Liver (tissue), 9 donors: ENCODE data around the gene ODAM. TPM values are rescaled to one million over a fixed set of nuclear protein-coding genes. Genes with fewer than 3 reads are reported as not detected.

Experiments
- DNase-seq: peaks from one replicate; pipeline ENCODE4 v3.0.0-alpha.2; 2017; ENCODE audit warnings: low spot score
- H3K27ac ChIP-seq, 2 donors: one replicate each; pipeline ENCODE4 v1.7.0; 2013; ENCODE audit warnings: inconsistent platforms in 2 of 2, low read length in 2 of 2, control low read depth in 1 of 2, low read depth in 1 of 2, mild to moderate bottlenecking in 1 of 2
- H3K27me3 ChIP-seq, 4 donors: one replicate each; pipeline versions ENCODE4 v1.6.1 to v1.7.0; 2013; ENCODE audit warnings: low read length in 3 of 4, inconsistent platforms in 1 of 4, mild to moderate bottlenecking in 1 of 4, moderate library complexity in 1 of 4; ENCODE audit not compliant: control insufficient read depth in 4 of 4, insufficient read depth in 4 of 4
- H3K36me3 ChIP-seq, 4 donors: one replicate each; pipeline versions ENCODE4 v1.6.1 to v1.7.0; 2013; ENCODE audit warnings: low read length in 3 of 4, mild to moderate bottlenecking in 3 of 4, low read depth in 1 of 4, moderate library complexity in 1 of 4; ENCODE audit not compliant: control insufficient read depth in 4 of 4, insufficient read depth in 3 of 4
- H3K4me1 ChIP-seq, 4 donors: one replicate each; pipeline versions ENCODE4 v1.6.1 to v1.7.0; 2013; ENCODE audit warnings: low read length in 3 of 4, mild to moderate bottlenecking in 3 of 4, moderate library complexity in 1 of 4; ENCODE audit not compliant: control insufficient read depth in 4 of 4, insufficient read depth in 4 of 4
- H3K4me3 ChIP-seq, 3 donors: one replicate each; pipeline versions ENCODE4 v1.6.1 to v1.7.0; 2013; ENCODE audit warnings: low read length in 3 of 3, control low read depth in 1 of 3, low read depth in 1 of 3, mild to moderate bottlenecking in 1 of 3
- H3K9ac ChIP-seq, 2 donors: one replicate each; pipeline ENCODE4 v1.7.0; 2013; ENCODE audit warnings: low read length in 2 of 2, mild to moderate bottlenecking in 2 of 2, moderate library complexity in 2 of 2, control low read depth in 1 of 2, low read depth in 1 of 2
- H3K9me3 ChIP-seq, 4 donors: one replicate each; pipeline versions ENCODE4 v1.6.1 to v1.7.0; 2013; ENCODE audit warnings: low read length in 3 of 4; ENCODE audit not compliant: control insufficient read depth in 4 of 4
- ATF3 ChIP-seq: IDR thresholded peaks from 2 replicates; pipeline ENCODE4 v1.6.1; 2016; ENCODE audit warnings: antibody characterized with exemption
- CTCF ChIP-seq: fragments of 150-350 bp; IDR thresholded peaks from 2 replicates; pipeline ENCODE4 v1.5.1; 2017; ENCODE audit warnings: improper control_type of control experiment, low read depth, low read length; ENCODE audit not compliant: missing input control
- EGR1 ChIP-seq, 2 donors: IDR thresholded peaks; 2 replicates each; pipeline ENCODE4 v1.6.1; 2016 to 2018; ENCODE audit warnings: antibody characterized with exemption in 2 of 2, low read depth in 2 of 2
- FOXA1 ChIP-seq: IDR thresholded peaks from 2 replicates; pipeline ENCODE4 v1.6.1; 2016; ENCODE audit warnings: antibody characterized with exemption
- FOXA2 ChIP-seq: IDR thresholded peaks from 2 replicates; pipeline ENCODE4 v1.6.1; 2016; ENCODE audit warnings: antibody characterized with exemption
- GABPA ChIP-seq, 2 donors: IDR thresholded peaks in 1 of 2; conservative IDR thresholded peaks in 1 of 2; 2 replicates each; pipeline ENCODE4 v1.6.1; 2016; ENCODE audit warnings: antibody characterized with exemption in 2 of 2, mild to moderate bottlenecking in 1 of 2, moderate library complexity in 1 of 2
- HNF4A ChIP-seq, 2 donors: conservative IDR thresholded peaks; 2 replicates each; pipeline ENCODE4 v1.6.1; 2016; ENCODE audit warnings: antibody characterized with exemption in 2 of 2, mild to moderate bottlenecking in 2 of 2
- HNF4G ChIP-seq: IDR thresholded peaks from 2 replicates; pipeline ENCODE4 v1.6.1; 2016; ENCODE audit warnings: antibody characterized with exemption
- JUND ChIP-seq, 2 donors: IDR thresholded peaks; 2 replicates each; pipeline ENCODE4 v1.6.1; 2016; ENCODE audit warnings: antibody characterized with exemption in 2 of 2
- MAX ChIP-seq: IDR thresholded peaks from 2 replicates; pipeline ENCODE4 v1.6.1; 2016; ENCODE audit warnings: antibody characterized with exemption
- NR2F2 ChIP-seq: IDR thresholded peaks from 2 replicates; pipeline ENCODE4 v1.6.1; 2016; ENCODE audit warnings: antibody characterized with exemption
- RAD21 ChIP-seq, 2 donors: IDR thresholded peaks; 2 replicates each; pipeline ENCODE4 v1.6.1; 2016; ENCODE audit warnings: antibody characterized with exemption in 2 of 2, mild to moderate bottlenecking in 2 of 2
- REST ChIP-seq: IDR thresholded peaks from 2 replicates; pipeline ENCODE4 v1.6.1; 2016; ENCODE audit warnings: antibody characterized with exemption, mild to moderate bottlenecking
- RXRA ChIP-seq, 2 donors: IDR thresholded peaks; 2 replicates each; pipeline ENCODE4 v1.6.1; 2017 to 2018; ENCODE audit warnings: antibody characterized with exemption in 2 of 2, mild to moderate bottlenecking in 1 of 2
- SP1 ChIP-seq: IDR thresholded peaks from 2 replicates; pipeline ENCODE4 v1.6.1; 2018; ENCODE audit warnings: antibody characterized with exemption, mild to moderate bottlenecking
- TAF1 ChIP-seq: conservative IDR thresholded peaks from 2 replicates; pipeline ENCODE4 v1.6.1; 2016; ENCODE audit warnings: antibody characterized with exemption, mild to moderate bottlenecking
- YY1 ChIP-seq: IDR thresholded peaks from 2 replicates; pipeline ENCODE4 v1.6.1; 2016; ENCODE audit warnings: antibody characterized with exemption, mild to moderate bottlenecking
- ZBTB33 ChIP-seq: IDR thresholded peaks from 2 replicates; pipeline ENCODE4 v1.6.1; 2016; ENCODE audit warnings: antibody characterized with exemption
- WGBS: extraction: QIAGEN DNeasy Blood & Tissue Kit; methylation state at CpG from one replicate; pipeline ENCODE4 v1.1.7; 2013; 5-methylcytosine and 5-hydroxymethylcytosine counted together
- polyA plus RNA-seq, 2 donors: library from polyadenylated mRNA; stranded (reverse) in 1 of 2; unstranded in 1 of 2; fragments of 200-250 nt in 1 of 2; fragments of >200 nt in 1 of 2; fragmentation: Nextera tagmentation in 1 of 2; extraction: Ambion mirVana in 1 of 2; gene quantifications; one replicate each; pipeline versions ENCODE4 v1.2.1 to v1.2.3, GENCODE V29; 2013 to 2015
- total RNA-seq, 2 donors: library from RNA; depleted of rRNA; stranded (reverse); fragments of >200 nt; gene quantifications; one replicate each; pipeline ENCODE4 v1.2.3, GENCODE V29; 2014
- donor health status: healthy.
- donor health status: healthy.
- donor health status: healthy.
- donor health status: healthy.
- donor health status: healthy.

ODAM gene
- total and polyA plus RNA-seq, 4 donors, result 0.25 to 0.28 TPM; not detected in 2

GRCh38 chr4:70243091-70243490 is 47.6 kb downstream of the ODAM start:
- 65% methylated on average over 4 of the region's 4 CpGs for WGBS
- no peaks in the 10 kb centered on the region for H3K4me1 ChIP-seq
- no peaks in the 10 kb centered on the region for H3K27me3 ChIP-seq
- no peak for DNase-seq
- H3K9ac ChIP-seq, result no peak overlapping the region
- no peaks in the 10 kb centered on the region for H3K36me3 ChIP-seq
- no peak overlapping the region for H3K27ac ChIP-seq
- TF ChIP-seq ATF3, result no peak
- TF ChIP-seq SP1, result no peak
- no peak for TF ChIP-seq FOXA2
- TF ChIP-seq YY1, result no peak
- no peak for TF ChIP-seq HNF4A (conservative IDR thresholded peaks at IDR 0.05)
- TF ChIP-seq REST, result no peak
- no peak for TF ChIP-seq GABPA (IDR thresholded peaks at IDR 0.05 in 1 of 2, conservative IDR thresholded peaks at IDR 0.05 in 1 of 2)
- TF ChIP-seq CTCF, result no peak
- TF ChIP-seq HNF4G, result no peak
- TF ChIP-seq TAF1, result no peak
- no peak for TF ChIP-seq NR2F2
- no peak for TF ChIP-seq RAD21 (IDR thresholded peaks at IDR 0.05)
- no peak for TF ChIP-seq FOXA1
- no peak for TF ChIP-seq ZBTB33
- no peak for TF ChIP-seq MAX
- no peak for TF ChIP-seq EGR1 (IDR thresholded peaks at IDR 0.05; ENCODE audit: low read depth in 2 of 2)
- TF ChIP-seq RXRA (IDR thresholded peaks at IDR 0.05), result no peak
- TF ChIP-seq JUND (IDR thresholded peaks at IDR 0.05), result no peak
- no peaks in the 10 kb centered on the region for H3K9me3 ChIP-seq
- H3K4me3 ChIP-seq, result no peak overlapping the region
